Measurements from ENCODE around the gene ING5. TPM values are rescaled to one million over a fixed set of nuclear protein-coding genes. Genes with fewer than 3 reads are reported as not detected.

ING5 gene
- total RNA-seq, 1 experiment from 2014 or later: 39.8 TPM

DNA sequence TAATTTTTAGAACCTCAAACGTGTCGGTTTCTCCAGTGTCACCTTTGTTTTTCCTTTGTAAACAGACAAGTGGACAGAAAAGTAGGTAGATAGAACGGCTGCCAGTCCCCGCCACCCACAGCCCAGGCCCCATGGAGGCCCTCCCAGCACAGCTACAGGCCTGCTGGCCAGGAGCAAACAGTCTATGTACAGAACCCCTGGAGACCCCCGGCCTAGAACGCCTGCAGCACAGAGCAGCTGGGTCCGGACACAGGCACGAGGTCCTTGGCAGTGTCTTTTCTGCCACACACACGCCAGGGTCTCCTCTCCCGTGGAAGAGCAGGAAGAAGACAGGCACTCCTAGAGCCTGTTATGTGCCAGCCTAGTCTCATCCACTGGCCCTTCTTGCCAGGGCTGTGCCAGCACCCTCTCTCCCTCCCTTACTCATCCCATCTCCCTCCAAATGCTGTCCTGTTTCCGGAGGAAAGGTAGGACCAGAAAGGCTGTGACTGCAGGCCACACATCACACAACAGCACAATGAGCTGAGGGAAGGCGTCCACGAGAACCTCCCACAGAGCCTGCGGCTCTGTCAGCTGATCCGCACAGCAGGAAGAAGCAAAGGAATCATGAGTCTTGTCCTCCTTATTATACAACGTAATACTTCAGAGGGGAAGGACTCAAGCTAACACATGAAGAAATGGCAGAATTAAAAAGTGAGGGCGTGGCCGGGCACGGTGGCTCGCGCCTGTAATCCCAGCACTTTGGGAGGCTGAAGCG is 22.9 kb upstream of the ING5 start:
- Histone ChIP-seq H3K4me3 (ENCODE audit: low read depth in 2 of 2, low read length in 2 of 2) (no peak overlapping the region), H3K9me3 (ENCODE audit: control insufficient read depth, insufficient read depth, low read depth, low read length) (no peaks in the 10 kb centered on the region), H3K27me3 (ENCODE audit: control insufficient read depth, insufficient read depth, low read length) (no peaks in the 10 kb centered on the region), H3K27ac (ENCODE audit: low read length) (no peak overlapping the region), H3K36me3 (ENCODE audit: control insufficient read depth, insufficient read depth, low read length) (peaks cover 4% of the 10 kb centered on the region), H3K4me1 (ENCODE audit: control insufficient read depth, insufficient read depth, low read length) (peaks cover 3% of the 10 kb centered on the region; the same call in 1 of the 2 replicates)
- DNase-seq (ENCODE audit: low read depth, low spot score) (no peak), ATAC-seq (no peak)
- no TSS peak for BruUV-seq (replicated peaks)
- intact Hi-C loops (cut with micrococcal nuclease; ENCODE audit: unreplicated experiment) (no loop called here), in situ Hi-C loops (cut with HindIII; ENCODE audit: low pct_unique_long_range_greater_than_20kb, low sequenced_read_pairs) (no loop called here)
- TF ChIP-seq, protein P1, sequence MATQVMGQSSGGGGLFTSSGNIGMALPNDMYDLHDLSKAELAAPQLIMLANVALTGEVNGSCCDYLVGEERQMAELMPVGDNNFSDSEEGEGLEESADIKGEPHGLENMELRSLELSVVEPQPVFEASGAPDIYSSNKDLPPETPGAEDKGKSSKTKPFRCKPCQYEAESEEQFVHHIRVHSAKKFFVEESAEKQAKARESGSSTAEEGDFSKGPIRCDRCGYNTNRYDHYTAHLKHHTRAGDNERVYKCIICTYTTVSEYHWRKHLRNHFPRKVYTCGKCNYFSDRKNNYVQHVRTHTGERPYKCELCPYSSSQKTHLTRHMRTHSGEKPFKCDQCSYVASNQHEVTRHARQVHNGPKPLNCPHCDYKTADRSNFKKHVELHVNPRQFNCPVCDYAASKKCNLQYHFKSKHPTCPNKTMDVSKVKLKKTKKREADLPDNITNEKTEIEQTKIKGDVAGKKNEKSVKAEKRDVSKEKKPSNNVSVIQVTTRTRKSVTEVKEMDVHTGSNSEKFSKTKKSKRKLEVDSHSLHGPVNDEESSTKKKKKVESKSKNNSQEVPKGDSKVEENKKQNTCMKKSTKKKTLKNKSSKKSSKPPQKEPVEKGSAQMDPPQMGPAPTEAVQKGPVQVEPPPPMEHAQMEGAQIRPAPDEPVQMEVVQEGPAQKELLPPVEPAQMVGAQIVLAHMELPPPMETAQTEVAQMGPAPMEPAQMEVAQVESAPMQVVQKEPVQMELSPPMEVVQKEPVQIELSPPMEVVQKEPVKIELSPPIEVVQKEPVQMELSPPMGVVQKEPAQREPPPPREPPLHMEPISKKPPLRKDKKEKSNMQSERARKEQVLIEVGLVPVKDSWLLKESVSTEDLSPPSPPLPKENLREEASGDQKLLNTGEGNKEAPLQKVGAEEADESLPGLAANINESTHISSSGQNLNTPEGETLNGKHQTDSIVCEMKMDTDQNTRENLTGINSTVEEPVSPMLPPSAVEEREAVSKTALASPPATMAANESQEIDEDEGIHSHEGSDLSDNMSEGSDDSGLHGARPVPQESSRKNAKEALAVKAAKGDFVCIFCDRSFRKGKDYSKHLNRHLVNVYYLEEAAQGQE (IDR thresholded peaks at IDR 0.05; ENCODE audit: insufficient read depth in 1 of 2, low read depth in 2 of 2, low read length in 1 of 2): no peak
- TF ChIP-seq SIN3A (IDR thresholded peaks at IDR 0.05; ENCODE audit: borderline replicate concordance, insufficient read depth, low read depth, low read length) (no peak), TCF7L2 (IDR thresholded peaks at IDR 0.05; ENCODE audit: low read depth, low read length) (no peak), POLR2AphosphoS5 (IDR thresholded peaks at IDR 0.05; ENCODE audit: low read depth, low read length) (no peak)
- TF ChIP-seq, protein P2, sequence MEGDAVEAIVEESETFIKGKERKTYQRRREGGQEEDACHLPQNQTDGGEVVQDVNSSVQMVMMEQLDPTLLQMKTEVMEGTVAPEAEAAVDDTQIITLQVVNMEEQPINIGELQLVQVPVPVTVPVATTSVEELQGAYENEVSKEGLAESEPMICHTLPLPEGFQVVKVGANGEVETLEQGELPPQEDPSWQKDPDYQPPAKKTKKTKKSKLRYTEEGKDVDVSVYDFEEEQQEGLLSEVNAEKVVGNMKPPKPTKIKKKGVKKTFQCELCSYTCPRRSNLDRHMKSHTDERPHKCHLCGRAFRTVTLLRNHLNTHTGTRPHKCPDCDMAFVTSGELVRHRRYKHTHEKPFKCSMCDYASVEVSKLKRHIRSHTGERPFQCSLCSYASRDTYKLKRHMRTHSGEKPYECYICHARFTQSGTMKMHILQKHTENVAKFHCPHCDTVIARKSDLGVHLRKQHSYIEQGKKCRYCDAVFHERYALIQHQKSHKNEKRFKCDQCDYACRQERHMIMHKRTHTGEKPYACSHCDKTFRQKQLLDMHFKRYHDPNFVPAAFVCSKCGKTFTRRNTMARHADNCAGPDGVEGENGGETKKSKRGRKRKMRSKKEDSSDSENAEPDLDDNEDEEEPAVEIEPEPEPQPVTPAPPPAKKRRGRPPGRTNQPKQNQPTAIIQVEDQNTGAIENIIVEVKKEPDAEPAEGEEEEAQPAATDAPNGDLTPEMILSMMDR (IDR thresholded peaks at IDR 0.05): no peak
- ChIA-PET CTCF (interaction anchor here (0.6 kb wide), 1 partner anchor 31 kb away, joined by 8 read pairs; no protein-coding TSS in a partner anchor), POLR2A (no interaction called here)

DNA sequence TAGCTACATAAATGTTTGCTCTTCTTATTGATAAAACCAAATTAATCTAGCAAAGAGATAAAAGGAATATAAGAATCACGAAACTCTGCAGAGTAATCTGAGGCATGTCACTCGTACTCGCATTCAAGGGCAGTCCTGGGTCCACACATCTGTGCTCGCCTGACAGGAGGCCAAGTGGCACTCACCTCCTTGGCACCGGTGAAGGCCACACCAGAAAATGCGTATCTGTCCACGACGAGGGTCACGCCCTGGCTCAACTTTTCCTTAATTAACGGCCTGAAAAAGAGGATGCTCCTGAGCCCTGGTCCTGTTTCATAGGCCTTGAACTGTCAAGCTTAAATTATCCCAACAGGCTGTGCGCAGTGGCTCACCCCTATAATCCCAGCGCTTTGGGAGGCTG is 21.8 kb upstream of the ING5 start:
- in situ Hi-C loops (cut with HindIII; ENCODE audit: low pct_unique_long_range_greater_than_20kb, low sequenced_read_pairs): no loop called here
- Histone ChIP-seq H3K4me3 (ENCODE audit: low read depth in 2 of 2, low read length in 2 of 2) (no peak overlapping the region), H3K9me3 (ENCODE audit: control insufficient read depth, insufficient read depth, low read depth, low read length) (no peaks in the 10 kb centered on the region), H3K27ac (ENCODE audit: low read length) (no peak overlapping the region), H3K27me3 (ENCODE audit: control insufficient read depth, insufficient read depth, low read length) (no peaks in the 10 kb centered on the region), H3K4me1 (ENCODE audit: control insufficient read depth, insufficient read depth, low read length) (no peaks in the 10 kb centered on the region), H3K36me3 (ENCODE audit: control insufficient read depth, insufficient read depth, low read length) (peaks cover 13% of the 10 kb centered on the region)
- ATAC-seq (no peak), DNase-seq (ENCODE audit: low read depth, low spot score) (no peak)
- BruUV-seq (replicated peaks): no TSS peak
- intact Hi-C loops (cut with micrococcal nuclease; ENCODE audit: unreplicated experiment): no loop called here
- CTCF ChIA-PET: no interaction called here
- POLR2A ChIA-PET: no interaction called here
- TF ChIP-seq POLR2AphosphoS5 (IDR thresholded peaks at IDR 0.05; ENCODE audit: low read depth, low read length) (no peak), TCF7L2 (IDR thresholded peaks at IDR 0.05; ENCODE audit: low read depth, low read length) (no peak), SIN3A (IDR thresholded peaks at IDR 0.05; ENCODE audit: borderline replicate concordance, insufficient read depth, low read depth, low read length) (no peak)
- TF ChIP-seq, protein P2 (IDR thresholded peaks at IDR 0.05): no peak
- TF ChIP-seq, protein P1 (IDR thresholded peaks at IDR 0.05; ENCODE audit: insufficient read depth in 1 of 2, low read depth in 2 of 2, low read length in 1 of 2): no peak

All from Panc1 (cell line).